HEK293 (cell line): ENCODE measurements around the gene MYO1C.

Experiments used
- EGR2 ChIP-seq: fragments of 450-650 bp; formaldehyde crosslinking; IDR thresholded peaks from 2 replicates; pipeline ENCODE4 v1.5.1; 2016; ENCODE audit warnings: low read depth, missing biosample characterization, missing genetic modification characterization
- HOXC10 ChIP-seq: sonication (generic); formaldehyde crosslinking; IDR thresholded peaks from 2 replicates; pipeline ENCODE4 v1.8.1; 2023; ENCODE audit warnings: mild to moderate bottlenecking, missing genetic modification reagents
- ZFP41 ChIP-seq: fragments of 450-650 bp; formaldehyde crosslinking; IDR thresholded peaks from 2 replicates; pipeline ENCODE4 v1.5.1; 2016; ENCODE audit warnings: missing biosample characterization, missing genetic modification characterization, borderline replicate concordance
- ZNF629 ChIP-seq: fragments of 450-650 bp; formaldehyde crosslinking; IDR thresholded peaks from 2 replicates; pipeline ENCODE4 v1.5.1; 2017; ENCODE audit warnings: missing biosample characterization, missing genetic modification characterization
- ZSCAN30 ChIP-seq: fragments of 450-650 bp; IDR thresholded peaks from 2 replicates; pipeline ENCODE4 v1.5.1; 2018; ENCODE audit warnings: missing biosample characterization, mild to moderate bottlenecking, missing genetic modification characterization, moderate library complexity
- TF ChIP-seq, protein P1 (sequence below): fragments of 450-650 bp; formaldehyde crosslinking; IDR thresholded peaks from 2 replicates; pipeline ENCODE4 v1.5.1; 2016; ENCODE audit warnings: missing biosample characterization, missing genetic modification characterization
- TF ChIP-seq, protein P2 (sequence below): fragments of 450-650 bp; formaldehyde crosslinking; IDR thresholded peaks from 2 replicates; pipeline ENCODE4 v1.5.1; 2016; ENCODE audit warnings: missing biosample characterization, missing genetic modification characterization

DNA sequence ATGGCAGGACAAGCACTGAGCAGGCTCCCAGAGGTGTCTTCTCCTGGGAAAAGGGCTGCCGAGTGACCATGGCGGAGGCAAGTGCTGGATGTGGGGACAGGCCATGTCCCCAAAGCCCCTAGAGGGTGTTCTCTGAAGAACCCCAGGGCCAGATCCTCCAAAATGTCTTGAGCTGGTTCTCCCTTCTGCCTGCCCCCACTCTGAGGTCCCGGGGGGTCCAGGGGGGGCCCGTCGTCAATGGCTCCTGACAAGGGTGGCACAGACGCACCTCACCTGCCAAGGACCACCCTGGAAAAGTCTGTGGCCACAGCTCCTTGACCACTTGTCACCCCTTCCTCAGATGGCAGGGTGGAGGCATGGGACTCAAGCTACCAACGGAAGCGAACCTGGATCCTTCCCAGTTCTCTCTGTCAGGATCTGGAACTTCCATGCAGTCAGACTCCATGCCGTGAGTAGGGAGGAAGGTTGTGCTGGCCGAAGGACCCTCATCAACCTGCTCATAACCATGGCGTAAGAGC is 2.3 kb upstream of the MYO1C start:
- TF ChIP-seq, protein P1, sequence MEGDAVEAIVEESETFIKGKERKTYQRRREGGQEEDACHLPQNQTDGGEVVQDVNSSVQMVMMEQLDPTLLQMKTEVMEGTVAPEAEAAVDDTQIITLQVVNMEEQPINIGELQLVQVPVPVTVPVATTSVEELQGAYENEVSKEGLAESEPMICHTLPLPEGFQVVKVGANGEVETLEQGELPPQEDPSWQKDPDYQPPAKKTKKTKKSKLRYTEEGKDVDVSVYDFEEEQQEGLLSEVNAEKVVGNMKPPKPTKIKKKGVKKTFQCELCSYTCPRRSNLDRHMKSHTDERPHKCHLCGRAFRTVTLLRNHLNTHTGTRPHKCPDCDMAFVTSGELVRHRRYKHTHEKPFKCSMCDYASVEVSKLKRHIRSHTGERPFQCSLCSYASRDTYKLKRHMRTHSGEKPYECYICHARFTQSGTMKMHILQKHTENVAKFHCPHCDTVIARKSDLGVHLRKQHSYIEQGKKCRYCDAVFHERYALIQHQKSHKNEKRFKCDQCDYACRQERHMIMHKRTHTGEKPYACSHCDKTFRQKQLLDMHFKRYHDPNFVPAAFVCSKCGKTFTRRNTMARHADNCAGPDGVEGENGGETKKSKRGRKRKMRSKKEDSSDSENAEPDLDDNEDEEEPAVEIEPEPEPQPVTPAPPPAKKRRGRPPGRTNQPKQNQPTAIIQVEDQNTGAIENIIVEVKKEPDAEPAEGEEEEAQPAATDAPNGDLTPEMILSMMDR (tag by site-specific recombination): no peak
- TF ChIP-seq EGR2 (tag by site-specific recombination) (no peak), HOXC10 (CRISPR knock-in tag) (no peak), ZNF629 (no peak), ZFP41 (no peak), ZSCAN30 (tag by site-specific recombination) (no peak)
- TF ChIP-seq, protein P2, sequence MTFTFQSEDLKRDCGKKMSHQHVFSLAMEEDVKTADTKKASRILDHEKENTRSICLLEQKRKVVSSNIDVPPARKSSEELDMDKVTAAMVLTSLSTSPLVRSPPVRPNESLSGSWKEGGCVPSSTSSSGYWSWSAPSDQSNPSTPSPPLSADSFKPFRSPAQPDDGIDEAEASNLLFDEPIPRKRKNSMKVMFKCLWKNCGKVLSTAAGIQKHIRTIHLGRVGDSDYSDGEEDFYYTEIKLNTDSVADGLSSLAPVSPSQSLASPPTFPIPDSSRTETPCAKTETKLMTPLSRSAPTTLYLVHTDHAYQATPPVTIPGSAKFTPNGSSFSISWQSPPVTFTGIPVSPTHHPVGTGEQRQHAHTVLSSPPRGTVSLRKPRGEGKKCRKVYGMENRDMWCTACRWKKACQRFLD: no peak
